Measurements from ENCODE around the gene CFAP45.

Gene CFAP45

GRCh38 chr1:159853417-159854115, 46.4 kb downstream of the CFAP45 start:
- DNase-seq (ENCODE audit: low read depth in 2 of 2): no peak

GRCh38 chr1:159851407-159851806, 48.6 kb downstream of the CFAP45 start:
- no peak for DNase-seq (ENCODE audit: low read depth in 2 of 2)

- DNase-seq (ENCODE audit: low read depth in 2 of 2): no peak
Observed at GRCh38 chr1:159849626-159850366, 50.2 kb downstream of the CFAP45 start.

- DNase-seq (ENCODE audit: low read depth in 2 of 2): no peak
Observed at GRCh38 chr1:159848326-159848725, 51.6 kb downstream of the CFAP45 start.

- no peak for DNase-seq (ENCODE audit: low read depth in 2 of 2)
Observed at GRCh38 chr1:159847231-159847630, 52.7 kb downstream of the CFAP45 start.

GRCh38 chr1:159845751-159846629, 54.0 kb downstream of the CFAP45 start:
- no peak for DNase-seq (ENCODE audit: low read depth in 2 of 2)

- DNase-seq (ENCODE audit: low read depth in 2 of 2): no peak
Observed at GRCh38 chr1:159843459-159843858, 56.5 kb downstream of the CFAP45 start.

GRCh38 chr1:159841749-159842148, 58.2 kb downstream of the CFAP45 start:
- no peak for DNase-seq (ENCODE audit: low read depth in 2 of 2)

- no peak for DNase-seq (ENCODE audit: low read depth in 2 of 2)
Observed at GRCh38 chr1:159839116-159839849, 60.7 kb downstream of the CFAP45 start.

- DNase-seq (ENCODE audit: low read depth in 2 of 2): no peak
Observed at GRCh38 chr1:159838715-159839114, 61.2 kb downstream of the CFAP45 start.

- DNase-seq (ENCODE audit: low read depth in 2 of 2): no peak
Observed at GRCh38 chr1:159835862-159836525, 64.0 kb downstream of the CFAP45 start.

GRCh38 chr1:159835356-159835755, 64.6 kb downstream of the CFAP45 start:
- DNase-seq (ENCODE audit: low read depth in 2 of 2): no peak

GRCh38 chr1:159832309-159832708, 67.7 kb downstream of the CFAP45 start:
- no peak for DNase-seq (ENCODE audit: low read depth in 2 of 2)

GRCh38 chr1:159831412-159832141, 68.4 kb downstream of the CFAP45 start:
- DNase-seq (ENCODE audit: low read depth in 2 of 2): no peak

GRCh38 chr1:159830722-159831121, 69.2 kb downstream of the CFAP45 start:
- DNase-seq (ENCODE audit: low read depth in 2 of 2): no peak

- no peak for DNase-seq (ENCODE audit: low read depth in 2 of 2)
Observed at GRCh38 chr1:159829822-159830465, 70.0 kb downstream of the CFAP45 start.

- DNase-seq (ENCODE audit: low read depth in 2 of 2): no peak
Observed at GRCh38 chr1:159829273-159829634, 70.7 kb downstream of the CFAP45 start.

GRCh38 chr1:159828581-159829272, 71.2 kb downstream of the CFAP45 start:
- no peak for DNase-seq (ENCODE audit: low read depth in 2 of 2)

GRCh38 chr1:159828176-159828575, 71.8 kb downstream of the CFAP45 start:
- no peak for DNase-seq (ENCODE audit: low read depth in 2 of 2)

Measured in stimulated activated CD8-positive, alpha-beta memory T cell treated with anti-CD3 and anti-CD28 coated beads, Interleukin-2, amount 100 ng/mL, for 48 hours (primary cell).